HepG2 (cell line): Measurements from ENCODE around the gene NCMAP. TPM values are rescaled to one million over a fixed set of nuclear protein-coding genes. Genes with fewer than 3 reads are reported as not detected.
A peak's percentile ranks its signal among the peaks of the same experiment; 100 is the strongest.

Experiments used
- ARNT2 ChIP-seq: sonication (generic); formaldehyde crosslinking; IDR thresholded peaks from 2 replicates; pipeline ENCODE4 v1.8.0; 2022; ENCODE audit warnings: mild to moderate bottlenecking, low read depth, missing genetic modification reagents, moderate library complexity
- CBFB ChIP-seq: sonication (generic); formaldehyde crosslinking; IDR thresholded peaks from 2 replicates; pipeline ENCODE4 v1.4.0; 2020; ENCODE audit warnings: missing genetic modification reagents
- CENPT ChIP-seq: sonication (generic); formaldehyde crosslinking; IDR thresholded peaks from 2 replicates; pipeline ENCODE4 v1.8.0; 2022; ENCODE audit warnings: low read depth, mild to moderate bottlenecking, moderate library complexity, missing genetic modification reagents
- CTCF ChIP-seq: sonication (generic); formaldehyde crosslinking; IDR thresholded peaks from 2 replicates; pipeline ENCODE4 v1.5.0; 2020; ENCODE audit warnings: mild to moderate bottlenecking, missing genetic modification reagents, moderate library complexity
- GFI1 ChIP-seq: sonication (generic); formaldehyde crosslinking; IDR thresholded peaks from 2 replicates; pipeline ENCODE4 v1.5.0; 2020; ENCODE audit warnings: missing genetic modification reagents, mild to moderate bottlenecking, borderline replicate concordance
- GTF3A ChIP-seq: sonication (generic); formaldehyde crosslinking; conservative IDR thresholded peaks from 2 replicates; pipeline ENCODE4 v1.4.0; 2020; ENCODE audit warnings: mild to moderate bottlenecking, missing genetic modification reagents
- IKZF5 ChIP-seq: IDR thresholded peaks from 2 replicates; pipeline ENCODE4 v1.6.1; 2018; ENCODE audit warnings: missing genetic modification reagents, mild to moderate bottlenecking, missing compliant biosample characterization
- KLF13 ChIP-seq: sonication (generic); formaldehyde crosslinking; IDR thresholded peaks from 2 replicates; pipeline ENCODE4 v1.4.0; 2020; ENCODE audit warnings: mild to moderate bottlenecking, missing genetic modification reagents
- LCORL ChIP-seq, 2 experiments: fragments of 450-650 bp in 1 of 2; sonication (generic) in 1 of 2; formaldehyde crosslinking in 1 of 2; IDR thresholded peaks; 2 replicates each; pipeline versions ENCODE4 v1.5.0 to v1.6.1; 2017 to 2020; ENCODE audit warnings: antibody characterized with exemption in 1 of 2, missing genetic modification reagents in 1 of 2
- RAD21 ChIP-seq: fragments of 450-650 bp; formaldehyde crosslinking; IDR thresholded peaks from 2 replicates; pipeline ENCODE4 v1.5.0; 2020; ENCODE audit warnings: mild to moderate bottlenecking
- RBAK ChIP-seq: sonication (generic); formaldehyde crosslinking; IDR thresholded peaks from 2 replicates; pipeline ENCODE4 v1.5.1; 2020; ENCODE audit warnings: mild to moderate bottlenecking, missing genetic modification reagents
- SMC3 ChIP-seq: IDR thresholded peaks from 2 replicates; pipeline ENCODE4 v1.6.1; 2011; ENCODE audit warnings: low read length, improper control_type of control experiment
- SNAPC5 ChIP-seq: sonication (generic); formaldehyde crosslinking; IDR thresholded peaks from 2 replicates; pipeline ENCODE4 v1.8.1; 2023; ENCODE audit warnings: mild to moderate bottlenecking, missing genetic modification reagents, borderline replicate concordance
- STAG1 ChIP-seq: sonication (generic); formaldehyde crosslinking; IDR thresholded peaks from 2 replicates; pipeline ENCODE4 v1.4.0; 2020; ENCODE audit warnings: missing genetic modification reagents
- ZBTB25 ChIP-seq: IDR thresholded peaks from 2 replicates; pipeline ENCODE4 v1.6.1; 2018; ENCODE audit warnings: missing genetic modification reagents
- ZNF331 ChIP-seq: sonication (generic); formaldehyde crosslinking; IDR thresholded peaks from 2 replicates; pipeline ENCODE4 v1.4.0; 2020; ENCODE audit warnings: missing genetic modification reagents
- ZNF343 ChIP-seq: sonication (generic); formaldehyde crosslinking; IDR thresholded peaks from 2 replicates; pipeline ENCODE4 v1.4.0; 2020; ENCODE audit warnings: mild to moderate bottlenecking, missing genetic modification reagents
- ZNF350 ChIP-seq: sonication (generic); formaldehyde crosslinking; IDR thresholded peaks from 2 replicates; pipeline ENCODE4 v1.4.0; 2020; ENCODE audit warnings: mild to moderate bottlenecking, low read depth, missing genetic modification reagents, borderline replicate concordance
- ZNF713 ChIP-seq: sonication (generic); formaldehyde crosslinking; IDR thresholded peaks from 2 replicates; pipeline ENCODE4 v1.4.0; 2020; ENCODE audit warnings: mild to moderate bottlenecking, missing genetic modification reagents
- polyA plus RNA-seq, 8 experiments: library from polyadenylated mRNA; depleted of rRNA in 3 of 8; stranded (reverse) in 7 of 8; unstranded in 1 of 8; fragments of >200 nt; fragmentation: Illumina TruSeq in 4 of 8; extraction: Trizol in 4 of 8; gene quantifications; 2 replicates each; pipeline versions ENCODE4 v1.2.1 to v1.2.3, GENCODE V29; 2011 to 2016; ENCODE audit warnings: low read depth in 4 of 8, missing spikeins in 1 of 8, mixed read lengths in 1 of 8; ENCODE audit not compliant: insufficient read depth in 1 of 8
- total RNA-seq, 5 experiments: library from RNA; depleted of rRNA; stranded (reverse); fragments of >200 nt; fragmentation: Illumina TruSeq; extraction: Trizol; gene quantifications; 2 replicates each; pipeline ENCODE4 v1.2.3, GENCODE V29; 2016; ENCODE audit warnings: low read depth in 1 of 5
- TF ChIP-seq, protein P1 (sequence below): sonication (generic); formaldehyde crosslinking; IDR thresholded peaks from 2 replicates; pipeline ENCODE4 v1.5.1; 2020; ENCODE audit warnings: missing genetic modification reagents, mild to moderate bottlenecking, borderline replicate concordance

Gene NCMAP
- total and polyA plus RNA-seq, 2 of the 13 experiments (the other 11 are each of a cell fraction or from before 2014, with no cell fraction given) = 2.7 to 20.0 TPM

DNA sequence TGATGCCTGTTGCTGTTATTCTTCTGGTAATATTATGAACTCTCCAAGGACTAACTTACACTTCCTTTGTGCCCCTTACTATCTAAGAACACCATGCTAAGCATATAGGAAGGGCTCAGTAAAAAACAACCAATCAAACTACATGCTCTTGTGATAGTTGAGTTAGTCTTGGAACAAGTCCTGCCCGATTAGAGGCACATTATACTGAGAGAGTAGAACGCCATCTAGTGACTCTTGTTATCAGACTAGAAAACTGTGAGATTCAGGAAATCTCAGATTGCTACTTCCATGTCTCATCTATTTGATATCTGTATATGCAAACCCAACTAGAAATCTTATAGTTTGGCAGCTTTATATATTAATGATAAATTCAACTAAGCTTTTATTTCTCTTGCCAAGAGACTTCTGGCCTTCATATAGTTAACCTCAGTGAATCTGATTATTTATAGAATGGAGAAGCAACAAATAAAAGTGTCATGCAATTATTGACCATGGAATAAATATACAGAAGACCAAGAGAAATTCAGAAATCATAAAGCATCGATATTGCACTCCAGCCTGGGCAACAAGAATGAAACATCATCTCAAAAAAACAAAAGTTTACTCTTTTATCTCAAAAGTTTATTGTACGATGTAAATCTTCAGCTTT is 79.4 kb downstream of the NCMAP start (continued):
- TF ChIP-seq KLF13 (CRISPR knock-in tag) (no peak), CBFB (CRISPR knock-in tag) (no peak), GTF3A (CRISPR knock-in tag) (no peak), CENPT (CRISPR knock-in tag) (no peak), SMC3 (peak; percentile 80), LCORL (IDR thresholded peaks at IDR 0.05) (no peak), LCORL (CRISPR knock-in tag; IDR thresholded peaks at IDR 0.05) (peak; percentile 33; the same call in 1 of the 2 replicates), IKZF5 (no peak), ARNT2 (CRISPR knock-in tag) (no peak), CTCF (peak; percentile 85), RBAK (CRISPR knock-in tag) (no peak), ZNF350 (CRISPR knock-in tag) (no peak), RAD21 (peak; percentile 72), ZBTB25 (CRISPR knock-in tag) (no peak), GFI1 (peak; percentile 42; the same call in 1 of the 2 replicates), ZNF331 (CRISPR knock-in tag) (no peak), STAG1 (CRISPR knock-in tag) (peak; percentile 88), ZNF713 (no peak), ZNF343 (CRISPR knock-in tag) (no peak), SNAPC5 (CRISPR knock-in tag) (no peak)
- TF ChIP-seq, protein P1, sequence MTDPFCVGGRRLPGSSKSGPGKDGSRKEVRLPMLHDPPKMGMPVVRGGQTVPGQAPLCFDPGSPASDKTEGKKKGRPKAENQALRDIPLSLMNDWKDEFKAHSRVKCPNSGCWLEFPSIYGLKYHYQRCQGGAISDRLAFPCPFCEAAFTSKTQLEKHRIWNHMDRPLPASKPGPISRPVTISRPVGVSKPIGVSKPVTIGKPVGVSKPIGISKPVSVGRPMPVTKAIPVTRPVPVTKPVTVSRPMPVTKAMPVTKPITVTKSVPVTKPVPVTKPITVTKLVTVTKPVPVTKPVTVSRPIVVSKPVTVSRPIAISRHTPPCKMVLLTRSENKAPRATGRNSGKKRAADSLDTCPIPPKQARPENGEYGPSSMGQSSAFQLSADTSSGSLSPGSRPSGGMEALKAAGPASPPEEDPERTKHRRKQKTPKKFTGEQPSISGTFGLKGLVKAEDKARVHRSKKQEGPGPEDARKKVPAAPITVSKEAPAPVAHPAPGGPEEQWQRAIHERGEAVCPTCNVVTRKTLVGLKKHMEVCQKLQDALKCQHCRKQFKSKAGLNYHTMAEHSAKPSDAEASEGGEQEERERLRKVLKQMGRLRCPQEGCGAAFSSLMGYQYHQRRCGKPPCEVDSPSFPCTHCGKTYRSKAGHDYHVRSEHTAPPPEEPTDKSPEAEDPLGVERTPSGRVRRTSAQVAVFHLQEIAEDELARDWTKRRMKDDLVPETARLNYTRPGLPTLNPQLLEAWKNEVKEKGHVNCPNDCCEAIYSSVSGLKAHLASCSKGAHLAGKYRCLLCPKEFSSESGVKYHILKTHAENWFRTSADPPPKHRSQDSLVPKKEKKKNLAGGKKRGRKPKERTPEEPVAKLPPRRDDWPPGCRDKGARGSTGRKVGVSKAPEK (CRISPR knock-in tag) = no peak
